ENCODE measurements around the gene MYCBPAP.

DNA sequence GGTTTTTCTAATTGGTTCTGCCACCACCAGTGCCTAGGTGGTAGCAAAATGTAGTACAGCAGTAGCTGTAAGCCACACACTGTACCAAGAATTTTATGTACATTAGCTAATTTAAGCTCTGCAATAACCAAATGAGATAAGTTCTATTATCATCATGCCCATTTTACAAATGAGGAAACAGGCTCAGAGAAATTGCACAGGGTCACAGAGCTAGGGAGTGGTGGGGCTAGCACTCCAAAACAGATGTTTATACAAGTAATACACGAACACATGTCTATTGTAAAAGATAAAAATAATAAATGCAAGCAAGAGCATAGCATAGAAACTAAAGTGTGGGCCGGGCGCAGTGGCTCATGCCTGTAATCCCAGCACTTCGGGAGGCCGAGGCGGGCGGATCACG, 16.0 kb upstream of the MYCBPAP start:
- TF ChIP-seq, protein P1, sequence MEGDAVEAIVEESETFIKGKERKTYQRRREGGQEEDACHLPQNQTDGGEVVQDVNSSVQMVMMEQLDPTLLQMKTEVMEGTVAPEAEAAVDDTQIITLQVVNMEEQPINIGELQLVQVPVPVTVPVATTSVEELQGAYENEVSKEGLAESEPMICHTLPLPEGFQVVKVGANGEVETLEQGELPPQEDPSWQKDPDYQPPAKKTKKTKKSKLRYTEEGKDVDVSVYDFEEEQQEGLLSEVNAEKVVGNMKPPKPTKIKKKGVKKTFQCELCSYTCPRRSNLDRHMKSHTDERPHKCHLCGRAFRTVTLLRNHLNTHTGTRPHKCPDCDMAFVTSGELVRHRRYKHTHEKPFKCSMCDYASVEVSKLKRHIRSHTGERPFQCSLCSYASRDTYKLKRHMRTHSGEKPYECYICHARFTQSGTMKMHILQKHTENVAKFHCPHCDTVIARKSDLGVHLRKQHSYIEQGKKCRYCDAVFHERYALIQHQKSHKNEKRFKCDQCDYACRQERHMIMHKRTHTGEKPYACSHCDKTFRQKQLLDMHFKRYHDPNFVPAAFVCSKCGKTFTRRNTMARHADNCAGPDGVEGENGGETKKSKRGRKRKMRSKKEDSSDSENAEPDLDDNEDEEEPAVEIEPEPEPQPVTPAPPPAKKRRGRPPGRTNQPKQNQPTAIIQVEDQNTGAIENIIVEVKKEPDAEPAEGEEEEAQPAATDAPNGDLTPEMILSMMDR (IDR thresholded peaks at IDR 0.05; ENCODE audit: low read length), result no peak
- TF ChIP-seq EZH2 (IDR thresholded peaks at IDR 0.05; ENCODE audit: borderline replicate concordance, low read length), result no peak
